Measurements from ENCODE around the gene UBE2J2.

DNA sequence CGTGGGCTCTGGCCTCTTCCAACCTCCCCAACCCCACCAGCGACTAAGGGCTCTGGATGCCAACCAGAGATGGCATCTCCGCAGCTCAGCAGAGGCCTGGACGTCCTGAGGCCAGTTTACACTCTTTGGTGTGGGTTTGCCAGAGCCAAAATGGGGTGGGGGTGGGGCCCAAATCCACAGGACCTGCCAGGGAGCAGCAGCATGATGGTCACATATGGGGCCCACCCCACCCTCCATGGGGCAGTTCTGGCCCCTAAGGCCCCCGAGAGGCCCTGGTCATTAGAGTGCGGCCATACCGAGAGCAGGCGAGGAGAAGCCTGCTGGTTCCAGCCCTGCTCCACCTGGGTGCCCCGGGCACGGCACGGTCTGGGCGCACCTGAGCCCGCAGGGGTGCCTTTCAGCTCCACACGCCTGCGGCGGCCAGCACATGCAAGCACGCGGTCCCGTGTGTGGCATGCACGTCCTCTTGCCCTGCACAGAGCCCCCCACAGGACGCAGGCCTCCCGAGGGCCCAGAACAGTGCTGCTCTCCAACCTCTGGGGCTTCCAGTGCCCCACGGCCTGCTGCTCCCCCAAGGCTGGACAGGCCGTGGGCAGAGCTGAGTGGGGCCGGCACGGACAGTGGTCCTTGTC lies 31.9 kb downstream of the UBE2J2 start:
- TF ChIP-seq POLR2A (IDR thresholded peaks at IDR 0.05) = no peak
- TF ChIP-seq, protein P1, sequence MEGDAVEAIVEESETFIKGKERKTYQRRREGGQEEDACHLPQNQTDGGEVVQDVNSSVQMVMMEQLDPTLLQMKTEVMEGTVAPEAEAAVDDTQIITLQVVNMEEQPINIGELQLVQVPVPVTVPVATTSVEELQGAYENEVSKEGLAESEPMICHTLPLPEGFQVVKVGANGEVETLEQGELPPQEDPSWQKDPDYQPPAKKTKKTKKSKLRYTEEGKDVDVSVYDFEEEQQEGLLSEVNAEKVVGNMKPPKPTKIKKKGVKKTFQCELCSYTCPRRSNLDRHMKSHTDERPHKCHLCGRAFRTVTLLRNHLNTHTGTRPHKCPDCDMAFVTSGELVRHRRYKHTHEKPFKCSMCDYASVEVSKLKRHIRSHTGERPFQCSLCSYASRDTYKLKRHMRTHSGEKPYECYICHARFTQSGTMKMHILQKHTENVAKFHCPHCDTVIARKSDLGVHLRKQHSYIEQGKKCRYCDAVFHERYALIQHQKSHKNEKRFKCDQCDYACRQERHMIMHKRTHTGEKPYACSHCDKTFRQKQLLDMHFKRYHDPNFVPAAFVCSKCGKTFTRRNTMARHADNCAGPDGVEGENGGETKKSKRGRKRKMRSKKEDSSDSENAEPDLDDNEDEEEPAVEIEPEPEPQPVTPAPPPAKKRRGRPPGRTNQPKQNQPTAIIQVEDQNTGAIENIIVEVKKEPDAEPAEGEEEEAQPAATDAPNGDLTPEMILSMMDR (IDR thresholded peaks at IDR 0.05) = no peak
